ENCODE data around the gene TRDMT1.

GRCh38 chr10:17141504-17142229 lies 59.8 kb downstream of the TRDMT1 start:
- no peak for TF ChIP-seq CTCF (IDR thresholded peaks at IDR 0.05)
- TF ChIP-seq POLR2A (IDR thresholded peaks at IDR 0.05) = no peak
